ENCODE results near the gene CNGA1. TPM values are rescaled to one million over a fixed set of nuclear protein-coding genes. Genes with fewer than 3 reads are reported as not detected.

Gene CNGA1
- total and polyA plus RNA-seq, 4 donors = 3.9 to 41.3 (median 17.1) TPM

GRCh38 chr4:48043504-48043903 is 27.0 kb upstream of the CNGA1 start:
- H3K4me1 ChIP-seq (ENCODE audit: control insufficient read depth in 4 of 4, insufficient read depth in 4 of 4, low read length in 3 of 4) = peaks cover 0 to 42% (median 17%) of the 10 kb centered on the region in 4 donors
- H3K9me3 ChIP-seq (ENCODE audit: control insufficient read depth in 4 of 4, low read length in 3 of 4) = no peaks in the 10 kb centered on the region
- TF ChIP-seq HNF4A (conservative IDR thresholded peaks at IDR 0.05) (no peak), ZBTB33 (IDR thresholded peaks at IDR 0.05) (no peak), FOXA2 (IDR thresholded peaks at IDR 0.05) (no peak), EGR1 (IDR thresholded peaks at IDR 0.05; ENCODE audit: low read depth in 2 of 2) (no peak), CTCF (IDR thresholded peaks at IDR 0.05; ENCODE audit: low read depth, low read length, missing input control) (no peak), TAF1 (conservative IDR thresholded peaks at IDR 0.05) (no peak), ATF3 (IDR thresholded peaks at IDR 0.05) (no peak), RXRA (IDR thresholded peaks at IDR 0.05) (no peak), GABPA (IDR thresholded peaks at IDR 0.05 in 1 of 2, conservative IDR thresholded peaks at IDR 0.05 in 1 of 2) (no peak), MAX (IDR thresholded peaks at IDR 0.05) (no peak), FOXA1 (IDR thresholded peaks at IDR 0.05) (no peak), RAD21 (IDR thresholded peaks at IDR 0.05) (no peak), YY1 (IDR thresholded peaks at IDR 0.05) (no peak), JUND (IDR thresholded peaks at IDR 0.05) (no peak)
- no peak overlapping the region for H3K4me3 ChIP-seq (ENCODE audit: low read depth in 1 of 3, low read length in 3 of 3)
- peak overlapping the region; percentile 79 to 80 for H3K27ac ChIP-seq (ENCODE audit: low read depth in 1 of 2, low read length in 2 of 2)
- WGBS = 62% methylated on average over 2 of the region's 2 CpGs
- H3K36me3 ChIP-seq (ENCODE audit: control insufficient read depth in 4 of 4, insufficient read depth in 3 of 4, low read depth in 1 of 4, low read length in 3 of 4) = no peaks in the 10 kb centered on the region
- H3K27me3 ChIP-seq (ENCODE audit: control insufficient read depth in 4 of 4, insufficient read depth in 4 of 4, low read length in 3 of 4) = no peaks in the 10 kb centered on the region
- H3K9ac ChIP-seq (ENCODE audit: low read depth in 1 of 2, low read length in 2 of 2) = peak overlapping the region in 1 of 2 donors; percentile 40
- DNase-seq (ENCODE audit: low spot score) = no peak

GRCh38 chr4:48042979-48043461 is 26.5 kb upstream of the CNGA1 start:
- peak overlapping the region; percentile 79 to 80 for H3K27ac ChIP-seq (ENCODE audit: low read depth in 1 of 2, low read length in 2 of 2)
- no peaks in the 10 kb centered on the region for H3K27me3 ChIP-seq (ENCODE audit: control insufficient read depth in 4 of 4, insufficient read depth in 4 of 4, low read length in 3 of 4)
- H3K4me3 ChIP-seq (ENCODE audit: low read depth in 1 of 3, low read length in 3 of 3) = peak overlapping the region in 1 of 3 donors; percentile 18
- no peaks in the 10 kb centered on the region for H3K36me3 ChIP-seq (ENCODE audit: control insufficient read depth in 4 of 4, insufficient read depth in 3 of 4, low read depth in 1 of 4, low read length in 3 of 4)
- H3K4me1 ChIP-seq (ENCODE audit: control insufficient read depth in 4 of 4, insufficient read depth in 4 of 4, low read length in 3 of 4) = peaks cover 0 to 42% (median 14%) of the 10 kb centered on the region in 4 donors
- DNase-seq (ENCODE audit: low spot score) = no peak
- H3K9me3 ChIP-seq (ENCODE audit: control insufficient read depth in 4 of 4, low read length in 3 of 4) = no peaks in the 10 kb centered on the region
- TF ChIP-seq HNF4A (conservative IDR thresholded peaks at IDR 0.05) (peak; percentile 65 to 84), YY1 (IDR thresholded peaks at IDR 0.05) (peak; percentile 49), GABPA (IDR thresholded peaks at IDR 0.05 in 1 of 2, conservative IDR thresholded peaks at IDR 0.05 in 1 of 2) (no peak), JUND (IDR thresholded peaks at IDR 0.05) (peak in 1 of 2 donors; percentile 66), ZBTB33 (IDR thresholded peaks at IDR 0.05) (peak; percentile 76), MAX (IDR thresholded peaks at IDR 0.05) (peak; percentile 63), FOXA1 (IDR thresholded peaks at IDR 0.05) (peak; percentile 81), SP1 (IDR thresholded peaks at IDR 0.05) (peak; percentile 44), EGR1 (IDR thresholded peaks at IDR 0.05; ENCODE audit: low read depth in 2 of 2) (no peak), FOXA2 (IDR thresholded peaks at IDR 0.05) (peak; percentile 92), HNF4G (IDR thresholded peaks at IDR 0.05) (no peak), CTCF (IDR thresholded peaks at IDR 0.05; ENCODE audit: low read depth, low read length, missing input control) (no peak), RXRA (IDR thresholded peaks at IDR 0.05) (peak in 1 of 2 donors; percentile 69)
- peak overlapping the region; percentile 17 to 40 for H3K9ac ChIP-seq (ENCODE audit: low read depth in 1 of 2, low read length in 2 of 2)
- WGBS = 25% methylated on average over 3 of the region's 3 CpGs

Data from liver (tissue), 9 donors.